HepG2 (cell line): ENCODE measurements around the gene BIRC7. TPM values are rescaled to one million over a fixed set of nuclear protein-coding genes. Genes with fewer than 3 reads are reported as not detected.

ENCODE experiments used
- AKAP8 ChIP-seq: sonication (generic); formaldehyde crosslinking; IDR thresholded peaks from 2 replicates; pipeline ENCODE4 v1.5.1; 2020; ENCODE audit warnings: mild to moderate bottlenecking, missing genetic modification reagents
- CAMTA2 ChIP-seq: sonication (generic); formaldehyde crosslinking; IDR thresholded peaks from 2 replicates; pipeline ENCODE4 v1.4.0; 2020; ENCODE audit warnings: mild to moderate bottlenecking, missing genetic modification reagents, borderline replicate concordance
- DRAP1 ChIP-seq: IDR thresholded peaks from 2 replicates; pipeline ENCODE4 v1.6.1; 2016; ENCODE audit warnings: missing genetic modification reagents, missing compliant biosample characterization
- E2F1 ChIP-seq: sonication (generic); formaldehyde crosslinking; IDR thresholded peaks from 2 replicates; pipeline ENCODE4 v1.5.0; 2020; ENCODE audit warnings: missing genetic modification reagents
- FOXM1 ChIP-seq: sonication (generic); formaldehyde crosslinking; IDR thresholded peaks from 2 replicates; pipeline ENCODE4 v1.5.0; 2020; ENCODE audit warnings: missing genetic modification reagents
- HNRNPLL ChIP-seq: fragments of 200-400 bp; formaldehyde crosslinking; IDR thresholded peaks from 2 replicates; pipeline ENCODE4 v1.6.1; 2017; ENCODE audit warnings: mild to moderate bottlenecking, low read depth, low read length; ENCODE audit not compliant: poor library complexity, severe bottlenecking
- HOXA7 ChIP-seq: sonication (generic); formaldehyde crosslinking; IDR thresholded peaks from 2 replicates; pipeline ENCODE4 v1.8.1; 2022; ENCODE audit warnings: mild to moderate bottlenecking, missing genetic modification reagents, moderate library complexity
- IKZF5 ChIP-seq: IDR thresholded peaks from 2 replicates; pipeline ENCODE4 v1.6.1; 2018; ENCODE audit warnings: missing genetic modification reagents, mild to moderate bottlenecking, missing compliant biosample characterization
- KLF6 ChIP-seq: IDR thresholded peaks from 2 replicates; pipeline ENCODE4 v1.8.0; 2016; ENCODE audit warnings: missing biosample characterization, missing genetic modification reagents
- MNT ChIP-seq: fragments of 450-650 bp; IDR thresholded peaks from 2 replicates; pipeline ENCODE4 v1.6.1; 2016
- NONO ChIP-seq, 2 experiments: fragments of 450-650 bp in 1 of 2; sonication (generic) in 1 of 2; formaldehyde crosslinking in 1 of 2; IDR thresholded peaks in 1 of 2; conservative IDR thresholded peaks in 1 of 2; 2 replicates each; pipeline versions ENCODE4 v1.6.1 to v1.8.0; 2017 to 2022; ENCODE audit warnings: mild to moderate bottlenecking in 1 of 2, missing genetic modification reagents in 1 of 2, moderate library complexity in 1 of 2
- RFXAP ChIP-seq: sonication (generic); formaldehyde crosslinking; IDR thresholded peaks from 2 replicates; pipeline ENCODE4 v1.4.0; 2020; ENCODE audit warnings: missing genetic modification reagents, borderline replicate concordance
- TERF1 ChIP-seq: sonication (generic); formaldehyde crosslinking; IDR thresholded peaks from 2 replicates; pipeline ENCODE4 v1.8.0; 2022; ENCODE audit warnings: mild to moderate bottlenecking, missing genetic modification reagents, moderate library complexity
- THAP11 ChIP-seq: IDR thresholded peaks from 2 replicates; pipeline ENCODE4 v1.6.1; 2016; ENCODE audit warnings: missing biosample characterization, missing genetic modification reagents
- ZNF709 ChIP-seq: sonication (generic); formaldehyde crosslinking; IDR thresholded peaks from 2 replicates; pipeline ENCODE4 v1.5.0; 2020; ENCODE audit warnings: mild to moderate bottlenecking, missing genetic modification reagents
- ZNF777 ChIP-seq: sonication (generic); formaldehyde crosslinking; IDR thresholded peaks from 2 replicates; pipeline ENCODE4 v1.4.0; 2020; ENCODE audit warnings: missing genetic modification reagents
- polyA plus RNA-seq, 8 experiments: library from polyadenylated mRNA; depleted of rRNA in 3 of 8; stranded (reverse) in 7 of 8; unstranded in 1 of 8; fragments of >200 nt; fragmentation: Illumina TruSeq in 4 of 8; extraction: Trizol in 4 of 8; gene quantifications; 2 replicates each; pipeline versions ENCODE4 v1.2.1 to v1.2.3, GENCODE V29; 2011 to 2016; ENCODE audit warnings: low read depth in 4 of 8, missing spikeins in 1 of 8, mixed read lengths in 1 of 8; ENCODE audit not compliant: insufficient read depth in 1 of 8
- total RNA-seq, 5 experiments: library from RNA; depleted of rRNA; stranded (reverse); fragments of >200 nt; fragmentation: Illumina TruSeq; extraction: Trizol; gene quantifications; 2 replicates each; pipeline ENCODE4 v1.2.3, GENCODE V29; 2016; ENCODE audit warnings: low read depth in 1 of 5

Gene BIRC7
- total and polyA plus RNA-seq, 2 of the 13 experiments (the other 11 are each of a cell fraction or from before 2014, with no cell fraction given), result 0.27 to 5.1 TPM

GRCh38 chr20:63272105-63273058, 36.7 kb downstream of the BIRC7 start, which contains the start of gene ARFGAP1 (continued):
- TF ChIP-seq IKZF5 (CRISPR knock-in tag) (peak; percentile 62; the same call in 1 of the 2 replicates), THAP11 (CRISPR knock-in tag) (peak; percentile 95), MNT (peak; percentile 61), ZNF709 (CRISPR knock-in tag) (peak; percentile 76; the same call in 1 of the 2 replicates), CAMTA2 (CRISPR knock-in tag) (peak; percentile 55; the same call in 1 of the 2 replicates), HOXA7 (CRISPR knock-in tag) (no peak), ZNF777 (CRISPR knock-in tag) (no peak; the same call in 1 of the 2 replicates), TERF1 (0 out of 2 replicates have a peak, but pooled peaks have one; percentile 19), NONO (IDR thresholded peaks at IDR 0.05) (no peak), NONO (CRISPR knock-in tag; conservative IDR thresholded peaks at IDR 0.05) (peak; percentile 78), DRAP1 (peak; percentile 74), AKAP8 (CRISPR knock-in tag) (peak; percentile 24; the same call in 1 of the 2 replicates), RFXAP (peak; percentile 87; the same call in 1 of the 2 replicates), KLF6 (CRISPR knock-in tag) (peak; percentile 78), FOXM1 (CRISPR knock-in tag) (no peak), HNRNPLL (peak; percentile 57), E2F1 (peak; percentile 70; the same call in 1 of the 2 replicates)
